SJSA1 (cell line): ENCODE measurements around the gene C3orf38. TPM values are rescaled to one million over a fixed set of nuclear protein-coding genes. Genes with fewer than 3 reads are reported as not detected.
"Not testable (repeated sequence)": the region's sequence is repeated elsewhere in the genome, so short reads cannot be mapped to it uniquely, and the experiment has no call there.

Experiments used
- DNase-seq, 2 experiments: peaks; one replicate each; pipeline ENCODE4 v3.0.0-alpha.2; 2015 to 2020; ENCODE audit warnings: low spot score in 2 of 2, low read depth in 1 of 2
- H3K27ac ChIP-seq: fragments of 250-450 bp; sonication (Bioruptor Pico); 2 replicates; pipeline ENCODE4 v1.5.1; 2020; ENCODE audit warnings: mild to moderate bottlenecking, moderate library complexity
- H3K27me3 ChIP-seq: fragments of 250-450 bp; sonication (Bioruptor Pico); replicated peaks from 2 replicates; pipeline ENCODE4 v1.5.1; 2020; ENCODE audit warnings: mild to moderate bottlenecking, moderate library complexity
- H3K36me3 ChIP-seq: fragments of 250-450 bp; sonication (Bioruptor Pico); 2 replicates; pipeline ENCODE4 v1.5.1; 2020; ENCODE audit warnings: mild to moderate bottlenecking
- H3K4me1 ChIP-seq: fragments of 250-450 bp; sonication (Bioruptor Pico); replicated peaks from 2 replicates; pipeline ENCODE4 v1.6.1; 2021; ENCODE audit warnings: mild to moderate bottlenecking
- H3K4me3 ChIP-seq: fragments of 250-450 bp; sonication (Bioruptor Pico); 2 replicates; pipeline ENCODE4 v1.5.1; 2020; ENCODE audit warnings: mild to moderate bottlenecking
- H3K9me3 ChIP-seq: fragments of 250-450 bp; sonication (Bioruptor Pico); replicated peaks from 2 replicates; pipeline ENCODE4 v1.5.1; 2020; ENCODE audit warnings: mild to moderate bottlenecking
- total RNA-seq: library from RNA; depleted of rRNA; stranded (reverse); fragments of >200 nt; shearing (Covaris generic); gene quantifications from 2 replicates; pipeline ENCODE4 v1.2.3, GENCODE V29; 2014; rRNA removed

The C3orf38 gene
- total RNA-seq, 1 experiment from 2014 or later: 21.0 TPM

- H3K9me3 ChIP-seq, H3K36me3 ChIP-seq, DNase-seq, H3K27me3 ChIP-seq, H3K4me3 ChIP-seq, H3K27ac ChIP-seq, H3K4me1 ChIP-seq: not testable (repeated sequence)
These were observed 32.6 kb downstream of the C3orf38 start for GRCh38 chr3:88182165-88182918.

GRCh38 chr3:88188436-88188835 lies 38.7 kb downstream of the C3orf38 start:
- Histone ChIP-seq H3K27ac (no peak overlapping the region), H3K4me3 (no peak overlapping the region), H3K4me1 (no peaks in the 10 kb centered on the region), H3K36me3 (no peaks in the 10 kb centered on the region), H3K27me3 (no peaks in the 10 kb centered on the region), H3K9me3 (no peaks in the 10 kb centered on the region)
- DNase-seq: no peak

DNA sequence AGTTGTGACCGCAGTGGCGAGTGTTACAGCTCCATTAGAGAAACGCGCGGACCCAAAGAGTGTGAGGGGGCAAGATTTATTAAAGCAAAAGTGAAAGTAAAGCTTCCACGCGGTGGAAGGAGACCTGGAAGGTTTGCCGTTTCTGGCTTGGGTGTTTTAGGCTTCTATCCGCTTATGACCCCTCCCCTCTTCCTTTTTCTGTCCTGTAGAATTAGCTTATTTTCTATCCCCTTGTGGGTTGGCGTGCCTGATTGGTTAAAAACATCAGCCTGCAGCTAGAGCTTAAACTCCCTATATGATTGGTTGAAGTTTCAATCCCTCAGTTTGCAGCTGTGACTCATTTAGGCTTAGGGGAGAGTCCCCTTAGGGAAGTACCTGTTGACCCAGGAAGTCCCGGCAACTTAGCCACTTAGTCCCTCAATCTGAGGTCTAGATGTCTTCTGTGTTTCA lies 39.6 kb downstream of the C3orf38 start:
- H3K27me3 ChIP-seq: no peaks in the 10 kb centered on the region
- no peak overlapping the region for H3K4me3 ChIP-seq
- no peaks in the 10 kb centered on the region for H3K9me3 ChIP-seq
- no peak for DNase-seq
- H3K36me3 ChIP-seq: no peaks in the 10 kb centered on the region
- no peaks in the 10 kb centered on the region for H3K4me1 ChIP-seq
- no peak overlapping the region for H3K27ac ChIP-seq

DNA sequence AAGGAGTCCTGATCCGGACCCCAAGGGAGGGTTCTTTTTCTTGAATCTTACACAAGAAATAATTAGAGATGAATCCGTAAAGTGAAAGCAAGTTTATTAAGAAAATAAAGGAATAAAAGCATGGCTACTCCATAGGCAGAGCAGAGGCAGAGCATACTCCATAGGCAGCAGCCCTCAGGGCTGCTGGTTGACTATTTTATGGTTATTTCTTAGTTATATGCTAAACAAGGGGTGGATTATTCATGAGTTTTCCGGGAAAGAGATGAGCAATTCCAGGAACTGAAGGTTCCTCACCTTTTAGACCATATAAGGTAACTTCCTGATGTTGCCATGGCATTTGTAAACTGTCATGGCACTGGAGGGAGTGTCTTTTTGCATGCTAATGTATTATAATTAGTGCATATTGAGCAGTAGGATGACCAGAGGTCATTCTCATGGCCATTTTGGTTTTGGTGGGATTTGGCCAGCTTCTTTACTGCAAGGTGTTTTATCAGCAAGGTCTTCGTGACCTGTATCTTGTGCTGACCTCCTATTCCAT lies 42.2 kb downstream of the C3orf38 start:
- Histone ChIP-seq H3K4me1 (no peaks in the 10 kb centered on the region), H3K27ac (no peak overlapping the region), H3K9me3 (no peaks in the 10 kb centered on the region), H3K36me3 (no peaks in the 10 kb centered on the region), H3K4me3 (no peak overlapping the region), H3K27me3 (no peaks in the 10 kb centered on the region)
- DNase-seq: no peak

DNA sequence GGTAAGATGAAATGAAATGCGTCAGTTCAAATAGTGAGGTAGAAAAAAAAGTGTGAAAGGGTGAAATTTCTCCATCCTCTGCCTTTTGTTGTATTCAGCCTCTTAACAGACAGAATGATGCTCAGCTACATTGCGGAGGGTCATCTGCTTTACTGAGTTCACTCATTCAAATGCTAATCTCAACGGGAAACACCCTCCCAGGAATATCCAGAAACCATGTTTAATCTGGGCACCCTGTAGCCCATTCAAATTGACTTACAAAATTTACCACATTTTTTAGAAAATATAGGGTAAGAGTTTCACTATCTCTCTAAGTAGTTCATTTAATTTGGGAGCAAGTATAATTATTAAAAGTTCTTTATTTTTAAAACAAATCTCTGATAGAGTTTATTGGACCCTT lies 42.9 kb downstream of the C3orf38 start:
- Histone ChIP-seq H3K27me3 (no peaks in the 10 kb centered on the region), H3K4me1 (no peaks in the 10 kb centered on the region), H3K4me3 (no peak overlapping the region), H3K27ac (no peak overlapping the region), H3K36me3 (no peaks in the 10 kb centered on the region), H3K9me3 (no peaks in the 10 kb centered on the region)
- DNase-seq: no peak

GRCh38 chr3:88195951-88196434 lies 46.2 kb downstream of the C3orf38 start:
- no peak overlapping the region for H3K4me3 ChIP-seq
- no peak overlapping the region for H3K27ac ChIP-seq
- H3K4me1 ChIP-seq: no peaks in the 10 kb centered on the region
- H3K36me3 ChIP-seq: no peaks in the 10 kb centered on the region
- H3K27me3 ChIP-seq: no peaks in the 10 kb centered on the region
- DNase-seq: peak in 1 of 2 experiments; percentile 5
- no peaks in the 10 kb centered on the region for H3K9me3 ChIP-seq

GRCh38 chr3:88198121-88198520 lies 48.4 kb downstream of the C3orf38 start:
- no peaks in the 10 kb centered on the region for H3K9me3 ChIP-seq

DNA sequence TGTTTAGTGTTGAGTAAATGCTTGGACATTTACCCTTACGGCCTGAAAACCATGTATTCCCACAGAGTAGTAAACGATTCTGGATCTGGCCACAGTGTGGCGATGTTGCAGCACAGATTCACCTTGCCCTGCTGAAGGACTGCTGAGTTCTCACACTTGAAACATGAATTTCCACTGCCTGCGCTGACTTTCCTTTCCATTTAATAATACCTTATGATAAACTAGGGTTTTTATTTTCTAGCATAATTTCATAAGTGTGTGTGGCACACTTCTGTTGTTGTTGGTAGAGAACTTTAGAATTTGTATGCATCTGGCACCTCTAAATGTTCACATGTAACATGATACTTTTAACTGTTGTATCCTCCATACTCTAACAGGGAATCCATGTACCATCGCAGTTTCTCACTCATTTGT lies 53.9 kb downstream of the C3orf38 start:
- Histone ChIP-seq H3K36me3 (no peaks in the 10 kb centered on the region), H3K4me3 (no peak overlapping the region), H3K9me3 (no peaks in the 10 kb centered on the region), H3K27ac (no peak overlapping the region), H3K4me1 (no peaks in the 10 kb centered on the region), H3K27me3 (no peaks in the 10 kb centered on the region)
- peak in 1 of 2 experiments; percentile 21 for DNase-seq

More at GRCh38 chr3:88198121-88198520, 48.4 kb downstream of the C3orf38 start:
- Histone ChIP-seq H3K27me3 (no peaks in the 10 kb centered on the region), H3K4me3 (no peak overlapping the region), H3K36me3 (no peaks in the 10 kb centered on the region), H3K27ac (no peak overlapping the region), H3K4me1 (no peaks in the 10 kb centered on the region)
- DNase-seq: no peak

Other genes starting within 250 kb of the C3orf38 start
- 48.6 and 49.7 TPM in 2 replicates for gene CGGBP1, start 91.0 kb upstream of the C3orf38 start, total RNA-seq
- 6.2 and 8.3 TPM in 2 replicates for gene ZNF654, start 90.7 kb upstream of the C3orf38 start, total RNA-seq